Epithelial cell of proximal tubule (primary cell): ENCODE measurements around the gene TLCD2. TPM values are rescaled to one million over a fixed set of nuclear protein-coding genes. Genes with fewer than 3 reads are reported as not detected.

Experiments
- DNase-seq: peaks from one replicate; pipeline ENCODE4 v3.0.0-alpha.2; 2011; ENCODE audit warnings: low read depth
- H3K4me3 ChIP-seq: 2 replicates; pipeline ENCODE4 v1.5.1; 2011; ENCODE audit warnings: low read depth, mild to moderate bottlenecking, low read length
- CTCF ChIP-seq: conservative IDR thresholded peaks from 2 replicates; pipeline ENCODE4 v1.5.1; 2012; ENCODE audit warnings: low read depth, mild to moderate bottlenecking, low read length
- total RNA-seq: library from RNA; depleted of rRNA; stranded (reverse); fragments of >200 nt; gene quantifications from 2 replicates; pipeline ENCODE4 v1.2.3, GENCODE V29; 2015

Gene TLCD2
- total RNA-seq, 1 donor from 2014 or later: 1.4 TPM

GRCh38 chr17:1720856-1721386 is 10.7 kb upstream of the TLCD2 start:
- H3K4me3 ChIP-seq: peak overlapping the region; percentile 32
- DNase-seq: no peak
- peak; percentile 99 for TF ChIP-seq CTCF

GRCh38 chr17:1718362-1719165 is 8.4 kb upstream of the TLCD2 start:
- DNase-seq: no peak
- peak overlapping the region; percentile 91 for H3K4me3 ChIP-seq
- TF ChIP-seq CTCF: no peak

GRCh38 chr17:1716912-1717695 is 6.9 kb upstream of the TLCD2 start:
- TF ChIP-seq CTCF: no peak
- peak overlapping the region; percentile 91 for H3K4me3 ChIP-seq
- peak; percentile 98 for DNase-seq

- no peak for TF ChIP-seq CTCF
- peak; percentile 98 for DNase-seq
Observed at GRCh38 chr17:1716076-1716911, 6.1 kb upstream of the TLCD2 start.

GRCh38 chr17:1715803-1716075 is 5.6 kb upstream of the TLCD2 start:
- no peak for TF ChIP-seq CTCF
- peak overlapping the region; percentile 77 for H3K4me3 ChIP-seq
- DNase-seq: no peak

More at GRCh38 chr17:1716076-1716911, 6.1 kb upstream of the TLCD2 start:
- H3K4me3 ChIP-seq: peak overlapping the region; percentile 91

GRCh38 chr17:1714980-1715802 is 5.0 kb upstream of the TLCD2 start:
- TF ChIP-seq CTCF: no peak
- no peak for DNase-seq

More at GRCh38 chr17:1714980-1715802, 5.0 kb upstream of the TLCD2 start:
- peak overlapping the region; percentile 77 for H3K4me3 ChIP-seq
